K562 (cell line): Measurements from ENCODE around the gene HEY2.

ENCODE experiments used
- CC2D1A ChIP-seq: fragments of 450-650 bp; IDR thresholded peaks from 2 replicates; pipeline ENCODE4 v1.6.1; 2017; ENCODE audit warnings: mild to moderate bottlenecking
- NFYB ChIP-seq: IDR thresholded peaks from 2 replicates; pipeline ENCODE4 v1.6.1; 2011; ENCODE audit warnings: mild to moderate bottlenecking, moderate library complexity; ENCODE audit not compliant: insufficient read length; ENCODE audit errors: extremely low read depth
- SMARCA5 ChIP-seq: fragments of 450-650 bp; IDR thresholded peaks from 2 replicates; pipeline ENCODE4 v1.6.1; 2016
- TF ChIP-seq, protein P1 (sequence below): fragments of 250-450 bp; sonication (Bioruptor Pico); IDR thresholded peaks from 2 replicates; pipeline ENCODE4 v1.5.0; 2022; ENCODE audit warnings: mild to moderate bottlenecking
- TF ChIP-seq, protein P2 (sequence below), 3 experiments: IDR thresholded peaks in 2 of 3; conservative IDR thresholded peaks in 1 of 3; 2 replicates each; pipeline ENCODE4 v1.5.1; 2011 to 2012; ENCODE audit warnings: low read length in 3 of 3, mild to moderate bottlenecking in 3 of 3, control low read depth in 2 of 3, improper control_type of control experiment in 1 of 3, inconsistent platforms in 1 of 3, low read depth in 1 of 3, mixed read lengths in 1 of 3, moderate library complexity in 1 of 3; ENCODE audit not compliant: insufficient read depth in 2 of 3

DNA sequence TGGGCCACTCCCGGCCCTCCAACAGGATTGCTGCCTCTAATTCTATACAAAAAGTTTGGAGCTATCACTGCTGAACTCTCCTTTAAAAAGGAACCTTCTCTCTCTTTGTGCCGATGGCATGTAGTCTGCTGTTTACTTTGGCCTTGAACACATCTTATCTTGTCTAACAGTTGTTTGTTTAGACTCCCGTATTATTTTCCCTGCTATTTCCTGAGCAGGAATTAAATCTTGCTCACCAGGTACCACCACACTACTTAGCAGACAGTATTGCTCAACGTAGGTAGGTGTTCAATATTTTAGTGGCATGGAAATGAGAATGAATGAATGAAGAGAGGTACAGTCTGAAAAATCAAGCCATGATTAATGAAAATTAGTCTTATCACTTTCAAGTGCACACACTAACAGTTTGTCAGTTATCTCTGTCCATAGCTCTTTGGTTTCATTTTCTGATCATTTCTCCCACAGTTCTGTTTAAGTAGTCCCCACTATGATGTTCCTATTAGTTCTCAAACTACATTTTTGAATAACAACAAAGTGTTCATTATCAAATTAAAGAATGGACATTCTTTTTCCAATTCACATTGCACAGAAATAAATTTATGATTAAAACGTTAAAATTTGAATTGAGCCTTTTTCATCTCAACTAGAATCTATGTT lies 6.8 kb upstream of the HEY2 start:
- TF ChIP-seq, protein P1, sequence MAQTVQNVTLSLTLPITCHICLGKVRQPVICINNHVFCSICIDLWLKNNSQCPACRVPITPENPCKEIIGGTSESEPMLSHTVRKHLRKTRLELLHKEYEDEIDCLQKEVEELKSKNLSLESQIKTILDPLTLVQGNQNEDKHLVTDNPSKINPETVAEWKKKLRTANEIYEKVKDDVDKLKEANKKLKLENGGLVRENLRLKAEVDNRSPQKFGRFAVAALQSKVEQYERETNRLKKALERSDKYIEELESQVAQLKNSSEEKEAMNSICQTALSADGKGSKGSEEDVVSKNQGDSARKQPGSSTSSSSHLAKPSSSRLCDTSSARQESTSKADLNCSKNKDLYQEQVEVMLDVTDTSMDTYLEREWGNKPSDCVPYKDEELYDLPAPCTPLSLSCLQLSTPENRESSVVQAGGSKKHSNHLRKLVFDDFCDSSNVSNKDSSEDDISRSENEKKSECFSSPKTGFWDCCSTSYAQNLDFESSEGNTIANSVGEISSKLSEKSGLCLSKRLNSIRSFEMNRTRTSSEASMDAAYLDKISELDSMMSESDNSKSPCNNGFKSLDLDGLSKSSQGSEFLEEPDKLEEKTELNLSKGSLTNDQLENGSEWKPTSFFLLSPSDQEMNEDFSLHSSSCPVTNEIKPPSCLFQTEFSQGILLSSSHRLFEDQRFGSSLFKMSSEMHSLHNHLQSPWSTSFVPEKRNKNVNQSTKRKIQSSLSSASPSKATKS (CRISPR knock-in tag), result no peak
- TF ChIP-seq, protein P2, sequence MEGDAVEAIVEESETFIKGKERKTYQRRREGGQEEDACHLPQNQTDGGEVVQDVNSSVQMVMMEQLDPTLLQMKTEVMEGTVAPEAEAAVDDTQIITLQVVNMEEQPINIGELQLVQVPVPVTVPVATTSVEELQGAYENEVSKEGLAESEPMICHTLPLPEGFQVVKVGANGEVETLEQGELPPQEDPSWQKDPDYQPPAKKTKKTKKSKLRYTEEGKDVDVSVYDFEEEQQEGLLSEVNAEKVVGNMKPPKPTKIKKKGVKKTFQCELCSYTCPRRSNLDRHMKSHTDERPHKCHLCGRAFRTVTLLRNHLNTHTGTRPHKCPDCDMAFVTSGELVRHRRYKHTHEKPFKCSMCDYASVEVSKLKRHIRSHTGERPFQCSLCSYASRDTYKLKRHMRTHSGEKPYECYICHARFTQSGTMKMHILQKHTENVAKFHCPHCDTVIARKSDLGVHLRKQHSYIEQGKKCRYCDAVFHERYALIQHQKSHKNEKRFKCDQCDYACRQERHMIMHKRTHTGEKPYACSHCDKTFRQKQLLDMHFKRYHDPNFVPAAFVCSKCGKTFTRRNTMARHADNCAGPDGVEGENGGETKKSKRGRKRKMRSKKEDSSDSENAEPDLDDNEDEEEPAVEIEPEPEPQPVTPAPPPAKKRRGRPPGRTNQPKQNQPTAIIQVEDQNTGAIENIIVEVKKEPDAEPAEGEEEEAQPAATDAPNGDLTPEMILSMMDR (IDR thresholded peaks at IDR 0.05 in 2 of 3, conservative IDR thresholded peaks at IDR 0.05 in 1 of 3; ENCODE audit: insufficient read depth in 2 of 3, low read depth in 1 of 3, low read length in 3 of 3), result no peak
- no peak for TF ChIP-seq SMARCA5
- no peak for TF ChIP-seq NFYB
- TF ChIP-seq CC2D1A, result no peak
